Neural progenitor cell (in vitro differentiated cells): ENCODE results near the gene KBTBD8.

Experiments used
- EZH2 ChIP-seq: fragments of 200-600 bp; sonication (generic); IDR thresholded peaks from 2 replicates; pipeline ENCODE4 v1.6.1; 2017; ENCODE audit warnings: antibody characterized with exemption, mild to moderate bottlenecking, moderate library complexity
- EZH2phosphoT487 ChIP-seq: fragments of 200-600 bp; sonication (generic); IDR thresholded peaks from 2 replicates; pipeline ENCODE4 v1.6.1; 2017; ENCODE audit warnings: antibody characterized with exemption
- TF ChIP-seq, protein P1 (sequence below): fragments of 200-600 bp; sonication (generic); IDR thresholded peaks from 2 replicates; pipeline ENCODE4 v1.5.1; 2017; ENCODE audit warnings: antibody characterized with exemption, mild to moderate bottlenecking

DNA sequence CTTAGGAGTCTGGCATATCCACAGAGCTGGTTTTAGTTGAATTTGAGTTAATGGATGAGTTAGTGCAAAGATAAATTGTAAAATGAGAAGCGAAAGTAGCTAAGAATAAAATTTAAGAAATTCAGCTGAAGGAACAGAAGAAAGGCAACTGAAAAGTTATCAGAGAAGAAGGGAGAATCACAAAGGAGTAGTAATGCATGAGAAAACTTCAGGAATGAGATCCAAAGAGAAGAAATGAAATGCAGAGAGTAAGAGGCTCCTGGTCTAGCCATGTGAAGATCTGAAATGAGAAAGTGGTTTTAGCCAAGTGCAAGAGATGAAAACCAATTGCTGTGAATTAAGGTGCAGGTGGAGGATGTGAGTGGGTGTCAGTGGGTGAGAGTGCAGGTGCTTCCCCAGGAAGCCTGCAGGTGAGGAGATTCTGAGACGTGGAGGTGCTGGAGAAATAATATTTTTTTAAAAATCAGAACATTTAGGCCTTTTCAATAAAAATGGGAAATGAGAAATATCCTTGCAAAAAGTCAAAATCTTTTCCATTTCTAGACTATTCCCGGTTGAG is 18.5 kb downstream of the KBTBD8 start:
- TF ChIP-seq, protein P1, sequence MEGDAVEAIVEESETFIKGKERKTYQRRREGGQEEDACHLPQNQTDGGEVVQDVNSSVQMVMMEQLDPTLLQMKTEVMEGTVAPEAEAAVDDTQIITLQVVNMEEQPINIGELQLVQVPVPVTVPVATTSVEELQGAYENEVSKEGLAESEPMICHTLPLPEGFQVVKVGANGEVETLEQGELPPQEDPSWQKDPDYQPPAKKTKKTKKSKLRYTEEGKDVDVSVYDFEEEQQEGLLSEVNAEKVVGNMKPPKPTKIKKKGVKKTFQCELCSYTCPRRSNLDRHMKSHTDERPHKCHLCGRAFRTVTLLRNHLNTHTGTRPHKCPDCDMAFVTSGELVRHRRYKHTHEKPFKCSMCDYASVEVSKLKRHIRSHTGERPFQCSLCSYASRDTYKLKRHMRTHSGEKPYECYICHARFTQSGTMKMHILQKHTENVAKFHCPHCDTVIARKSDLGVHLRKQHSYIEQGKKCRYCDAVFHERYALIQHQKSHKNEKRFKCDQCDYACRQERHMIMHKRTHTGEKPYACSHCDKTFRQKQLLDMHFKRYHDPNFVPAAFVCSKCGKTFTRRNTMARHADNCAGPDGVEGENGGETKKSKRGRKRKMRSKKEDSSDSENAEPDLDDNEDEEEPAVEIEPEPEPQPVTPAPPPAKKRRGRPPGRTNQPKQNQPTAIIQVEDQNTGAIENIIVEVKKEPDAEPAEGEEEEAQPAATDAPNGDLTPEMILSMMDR, result no peak
- no peak for TF ChIP-seq EZH2
- no peak for TF ChIP-seq EZH2phosphoT487
